Astrocyte (in vitro differentiated cells and primary cell): ENCODE results near the gene CIROP.

ENCODE experiments used
- CTCF ChIP-seq: IDR thresholded peaks from 2 replicates; pipeline ENCODE4 v1.5.1; 2011; ENCODE audit warnings: low read depth, mild to moderate bottlenecking, inconsistent platforms, low read length, moderate library complexity; ENCODE audit not compliant: insufficient read depth
- EZH2 ChIP-seq: IDR thresholded peaks from 2 replicates; pipeline ENCODE4 v1.6.1; 2012; ENCODE audit warnings: mild to moderate bottlenecking, low read length, inconsistent platforms; ENCODE audit not compliant: insufficient read depth

- TF ChIP-seq CTCF, result no peak
- TF ChIP-seq EZH2, result no peak
Measured at GRCh38 chr14:23093104-23093503, 11.7 kb downstream of the CIROP start.
